ENCODE results near the gene BPI.

DNA sequence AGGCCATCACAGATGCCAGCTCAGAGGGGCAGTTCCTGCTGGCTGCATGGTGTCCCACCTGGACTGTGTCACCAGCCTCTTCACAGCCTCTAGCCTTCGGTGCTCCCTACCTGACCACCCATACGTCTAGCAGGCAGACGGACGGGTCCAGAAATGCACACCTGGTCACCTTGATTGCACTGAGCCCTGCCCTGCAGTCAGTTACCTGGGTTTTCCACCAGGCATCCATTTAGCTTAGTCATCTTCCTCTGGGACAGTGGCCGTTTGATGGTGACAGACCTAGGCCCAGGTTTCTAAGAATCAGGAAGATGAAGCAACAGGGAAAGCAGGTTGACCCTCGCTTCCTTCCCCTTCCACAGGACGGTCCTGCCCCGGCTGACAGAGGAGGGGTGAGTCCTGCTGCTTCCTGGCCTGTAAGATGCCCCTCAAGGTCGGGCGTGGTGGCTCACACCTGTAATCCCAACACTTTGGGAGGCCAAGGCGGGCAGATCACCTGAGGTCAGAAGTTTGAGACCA lies 9.8 kb upstream of the BPI start:
- TF ChIP-seq, protein P1, sequence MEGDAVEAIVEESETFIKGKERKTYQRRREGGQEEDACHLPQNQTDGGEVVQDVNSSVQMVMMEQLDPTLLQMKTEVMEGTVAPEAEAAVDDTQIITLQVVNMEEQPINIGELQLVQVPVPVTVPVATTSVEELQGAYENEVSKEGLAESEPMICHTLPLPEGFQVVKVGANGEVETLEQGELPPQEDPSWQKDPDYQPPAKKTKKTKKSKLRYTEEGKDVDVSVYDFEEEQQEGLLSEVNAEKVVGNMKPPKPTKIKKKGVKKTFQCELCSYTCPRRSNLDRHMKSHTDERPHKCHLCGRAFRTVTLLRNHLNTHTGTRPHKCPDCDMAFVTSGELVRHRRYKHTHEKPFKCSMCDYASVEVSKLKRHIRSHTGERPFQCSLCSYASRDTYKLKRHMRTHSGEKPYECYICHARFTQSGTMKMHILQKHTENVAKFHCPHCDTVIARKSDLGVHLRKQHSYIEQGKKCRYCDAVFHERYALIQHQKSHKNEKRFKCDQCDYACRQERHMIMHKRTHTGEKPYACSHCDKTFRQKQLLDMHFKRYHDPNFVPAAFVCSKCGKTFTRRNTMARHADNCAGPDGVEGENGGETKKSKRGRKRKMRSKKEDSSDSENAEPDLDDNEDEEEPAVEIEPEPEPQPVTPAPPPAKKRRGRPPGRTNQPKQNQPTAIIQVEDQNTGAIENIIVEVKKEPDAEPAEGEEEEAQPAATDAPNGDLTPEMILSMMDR (IDR thresholded peaks at IDR 0.05; ENCODE audit: borderline replicate concordance, extremely low read depth, low read length, poor library complexity, severe bottlenecking) = no peak
- TF ChIP-seq EZH2 (IDR thresholded peaks at IDR 0.05; ENCODE audit: borderline replicate concordance, low read depth, low read length, severe bottlenecking) = no peak

All from DND-41 (cell line).